Sciatic nerve (tissue), 2 donors: Measurements from ENCODE around the gene GYG2. TPM values are rescaled to one million over a fixed set of nuclear protein-coding genes. Genes with fewer than 3 reads are reported as not detected.

Source experiments
- ATAC-seq: fragments of 200-7000 bp; cut with Tn5 transposase; one replicate; pipeline ENCODE4 v1.9.1; 2020; ENCODE audit warnings: mild to moderate bottlenecking, moderate library complexity
- DNase-seq: peaks from one replicate; pipeline ENCODE4 v3.0.0-alpha.2; 2020; ENCODE audit warnings: low spot score
- intact Hi-C: fragments of 100-400 bp; cut with DNase I; formaldehyde crosslinking; loops from one replicate; pipeline ENCODE4 v1.14.2; 2022
- total RNA-seq: library from RNA; stranded (reverse); fragmentation: NEBNext Ultra II Directional; extraction: Animal tissue kit (Norgen Biotek cat#: 25700); gene quantifications from one replicate; pipeline ENCODE4 v1.2.1, GENCODE V29; 2021
- donor health status: DM: no; HTN: no; CAD: no.
- donor health status: DM: no; HTN: no; CAD: no.

Gene GYG2
- total RNA-seq, 1 donor from 2014 or later = 10.9 TPM

DNA sequence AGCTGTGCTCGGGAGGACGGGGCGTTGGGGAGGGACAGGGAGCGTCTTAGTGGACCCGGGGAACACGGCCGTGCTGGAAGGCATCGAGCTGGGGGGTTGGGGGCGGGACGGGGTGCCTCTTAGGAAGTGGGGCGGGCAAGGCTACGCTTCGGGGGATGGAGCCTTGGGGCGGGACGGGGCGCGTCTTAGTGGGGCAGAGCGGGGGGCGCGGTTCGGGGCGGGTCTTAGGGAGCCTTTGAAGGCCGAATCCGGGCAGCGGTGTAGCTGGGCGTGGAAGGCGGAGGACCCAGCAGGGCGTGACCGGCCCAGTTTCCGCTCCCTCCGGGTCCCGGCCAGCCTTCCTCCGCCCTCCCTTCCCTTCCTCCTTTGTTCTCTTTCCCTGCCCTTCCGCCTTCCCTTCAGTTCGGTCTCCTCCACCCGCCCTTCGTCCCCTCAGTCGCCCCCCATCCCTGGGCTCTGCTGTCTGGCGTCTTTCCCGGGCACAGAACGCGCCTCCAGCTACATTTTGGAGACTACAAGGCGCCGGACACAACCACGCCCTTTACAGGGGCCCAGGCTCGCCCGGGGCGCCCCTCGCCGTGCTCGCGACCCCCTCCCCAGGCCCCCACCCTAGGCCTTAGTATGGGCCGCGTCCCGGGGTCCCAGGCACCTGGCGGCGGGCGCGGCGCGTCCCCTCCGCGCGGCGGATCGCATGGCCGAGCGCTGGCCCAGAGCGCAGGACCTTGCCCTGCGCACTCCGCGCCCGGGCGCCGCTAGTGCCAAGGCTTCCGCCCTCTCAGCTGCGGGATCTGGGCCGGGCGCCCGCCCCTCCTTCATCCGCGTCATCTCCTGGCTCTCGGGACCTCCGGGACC is 100.1 kb downstream of the GYG2 start, which contains the start of gene ARSD:
TSS of gene ARSD (minus strand) at position 757 of the 852 bp plus-strand sequence. CDS start at position 693, 64 bp downstream.
- DNase-seq (peak; percentile 96), ATAC-seq (peak; percentile 97)
- intact Hi-C loops = no loop called here

DNA sequence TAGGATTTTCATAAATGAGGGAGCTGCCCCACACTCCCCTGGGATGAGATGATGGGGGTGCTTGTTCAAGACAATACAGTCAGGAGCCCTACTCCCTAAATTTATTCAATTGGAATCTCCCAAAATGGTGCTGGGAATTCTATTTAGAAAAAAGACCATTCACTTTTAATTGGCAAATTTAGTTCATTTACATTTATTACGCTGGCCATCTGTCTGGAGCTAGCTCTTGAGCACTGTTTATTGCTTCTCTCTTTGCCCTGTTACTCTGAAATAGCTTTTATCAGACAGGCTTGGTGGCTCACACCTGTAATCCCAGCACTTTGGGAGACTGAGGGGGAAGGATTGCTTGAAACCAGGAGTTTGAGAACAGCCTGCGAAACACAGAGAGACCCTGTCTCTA is 102.4 kb downstream of the GYG2 start:
- DNase-seq (no peak), ATAC-seq (no peak)
- intact Hi-C loops = no loop called here

DNA sequence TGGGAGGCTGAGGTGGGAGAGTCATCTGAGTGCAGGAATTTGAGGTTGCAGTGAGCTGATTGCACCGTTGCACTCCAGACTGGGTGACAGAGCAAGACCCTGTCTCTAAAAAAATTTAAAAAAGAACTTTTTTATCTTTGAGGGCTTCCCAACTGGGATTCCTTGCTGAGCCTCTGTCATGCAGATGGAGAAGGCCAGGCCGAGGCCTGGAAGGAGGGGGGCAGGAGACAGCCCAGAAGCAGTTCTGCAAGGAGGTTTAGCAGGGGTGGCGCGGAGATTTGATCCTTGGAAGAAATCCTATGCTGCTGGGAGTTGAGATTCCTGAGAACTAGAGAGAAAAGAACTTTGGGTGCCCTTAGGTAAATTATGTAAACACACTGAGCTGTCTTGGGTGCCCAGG is 102.9 kb downstream of the GYG2 start:
- DNase-seq = no peak
- intact Hi-C loops = no loop called here
- no peak for ATAC-seq

Other genes starting within 250 kb of the GYG2 start
- 317 TPM for gene CD99, start 137.6 kb upstream of the GYG2 start, total RNA-seq
- 4.0 TPM for gene XG, start 76.9 kb upstream of the GYG2 start, total RNA-seq
- 20.1 TPM for gene ARSD, start 100.4 kb downstream of the GYG2 start, total RNA-seq
- gene ARSH, start 177.6 kb downstream of the GYG2 start, total RNA-seq = not detected
- gene ARSF, start 212.5 kb downstream of the GYG2 start, total RNA-seq = not detected